Mesenchymal stem cell (in vitro differentiated cells and primary cell): ENCODE data around the gene GLMN.
A peak's percentile ranks its signal among the peaks of the same experiment; 100 is the strongest.

Experiments
- DNase-seq: peaks from one replicate; pipeline ENCODE4 v3.0.0-alpha.2; 2013
- H2AFZ ChIP-seq: one replicate; pipeline ENCODE4 v1.6.1; 2013; ENCODE audit warnings: low read depth, mild to moderate bottlenecking, control low read depth, inconsistent platforms, low read length, moderate library complexity
- H2AK5ac ChIP-seq: 2 replicates; pipeline ENCODE4 v1.6.1; 2013; ENCODE audit warnings: low read length, moderate library complexity, mild to moderate bottlenecking, inconsistent platforms; ENCODE audit not compliant: severe bottlenecking
- H2BK120ac ChIP-seq: one replicate; pipeline ENCODE4 v1.6.1; 2013; ENCODE audit warnings: low read depth, mild to moderate bottlenecking, inconsistent platforms, low read length, moderate library complexity
- H2BK12ac ChIP-seq, 2 experiments: one replicate each; pipeline ENCODE4 v1.6.1; 2013; ENCODE audit warnings: inconsistent platforms in 2 of 2, low read length in 2 of 2, mild to moderate bottlenecking in 2 of 2, moderate library complexity in 2 of 2, control low read depth in 1 of 2
- H2BK15ac ChIP-seq: one replicate; pipeline ENCODE4 v1.6.1; 2013; ENCODE audit warnings: mild to moderate bottlenecking, low read depth, inconsistent platforms; ENCODE audit not compliant: poor library complexity, severe bottlenecking
- H2BK5ac ChIP-seq: 2 replicates; pipeline ENCODE4 v1.6.1; 2013; ENCODE audit warnings: low read depth, mild to moderate bottlenecking, low read length, control low read depth, inconsistent platforms; ENCODE audit not compliant: poor library complexity, severe bottlenecking
- H3K14ac ChIP-seq, 2 experiments: one replicate each; pipeline ENCODE4 v1.6.1; 2013; ENCODE audit warnings: inconsistent platforms in 2 of 2, low read length in 2 of 2, control low read depth in 1 of 2, mild to moderate bottlenecking in 1 of 2, moderate library complexity in 1 of 2
- H3K18ac ChIP-seq, 2 experiments: one replicate each; pipeline ENCODE4 v1.6.1; 2013; ENCODE audit warnings: inconsistent platforms in 2 of 2, low read length in 2 of 2, control low read depth in 1 of 2, low read depth in 1 of 2, mild to moderate bottlenecking in 1 of 2
- H3K23ac ChIP-seq, 2 experiments: one replicate each; pipeline ENCODE4 v1.6.1; 2013; ENCODE audit warnings: inconsistent platforms in 2 of 2, low read length in 2 of 2, mild to moderate bottlenecking in 2 of 2, moderate library complexity in 2 of 2, control low read depth in 1 of 2
- H3K27ac ChIP-seq: 2 replicates; pipeline ENCODE4 v1.5.1; 2013; ENCODE audit warnings: mild to moderate bottlenecking, moderate library complexity, low read length, control low read depth, inconsistent platforms; ENCODE audit not compliant: poor library complexity, severe bottlenecking
- H3K27me3 ChIP-seq, 2 experiments: 2 replicates each; pipeline versions ENCODE4 v1.6.1 to v1.7.0; 2013; ENCODE audit warnings: low read length in 2 of 2, mild to moderate bottlenecking in 2 of 2, moderate library complexity in 2 of 2, control low read depth in 1 of 2, inconsistent platforms in 1 of 2; ENCODE audit not compliant: control insufficient read depth in 1 of 2, insufficient read depth in 1 of 2
- H3K36me3 ChIP-seq, 2 experiments: 2 replicates each; pipeline versions ENCODE4 v1.6.1 to v1.7.0; 2013; ENCODE audit warnings: low read length in 2 of 2, control low read depth in 1 of 2, inconsistent platforms in 1 of 2, low read depth in 1 of 2, mild to moderate bottlenecking in 1 of 2; ENCODE audit not compliant: insufficient read depth in 2 of 2, control insufficient read depth in 1 of 2
- H3K4ac ChIP-seq, 2 experiments: one replicate each; pipeline ENCODE4 v1.6.1; 2013; ENCODE audit warnings: inconsistent platforms in 2 of 2, low read length in 2 of 2, mild to moderate bottlenecking in 2 of 2, moderate library complexity in 2 of 2, control low read depth in 1 of 2, low read depth in 1 of 2
- H3K4me1 ChIP-seq: 2 replicates; pipeline ENCODE4 v1.6.1; 2013; ENCODE audit warnings: low read depth, low read length, control low read depth; ENCODE audit not compliant: control insufficient read depth, insufficient read depth
- H3K4me2 ChIP-seq: 2 replicates; pipeline ENCODE4 v1.6.1; 2013; ENCODE audit warnings: low read length, mild to moderate bottlenecking, inconsistent platforms; ENCODE audit not compliant: poor library complexity, severe bottlenecking
- H3K4me3 ChIP-seq, 2 experiments: 2 replicates each; pipeline versions ENCODE4 v1.5.1 to v1.7.0; 2013; ENCODE audit warnings: low read length in 2 of 2, mild to moderate bottlenecking in 2 of 2, control low read depth in 1 of 2, low read depth in 1 of 2; ENCODE audit not compliant: insufficient read depth in 1 of 2
- H3K79me1 ChIP-seq: replicated peaks from 2 replicates; pipeline ENCODE4 v1.6.1; 2013; ENCODE audit warnings: mild to moderate bottlenecking, control low read depth, low read length, inconsistent platforms; ENCODE audit not compliant: poor library complexity, severe bottlenecking
- H3K9ac ChIP-seq: 2 replicates; pipeline ENCODE4 v1.7.0; 2013; ENCODE audit warnings: mild to moderate bottlenecking, low read length, moderate library complexity
- H3K9me3 ChIP-seq: 2 replicates; pipeline ENCODE4 v1.7.0; 2013; ENCODE audit warnings: mild to moderate bottlenecking, low read length; ENCODE audit not compliant: control insufficient read depth
- H4K8ac ChIP-seq: one replicate; pipeline ENCODE4 v1.6.1; 2013; ENCODE audit warnings: inconsistent platforms, mild to moderate bottlenecking, low read length, moderate library complexity
- H4K91ac ChIP-seq: one replicate; pipeline ENCODE4 v1.6.1; 2013; ENCODE audit warnings: mild to moderate bottlenecking, low read length, inconsistent platforms
- WGBS: methylation state at CpG from one replicate; pipeline ENCODE4 v1.1.7; 2013; ENCODE audit warnings: mixed read lengths; 5-methylcytosine and 5-hydroxymethylcytosine counted together

The GLMN gene

DNA sequence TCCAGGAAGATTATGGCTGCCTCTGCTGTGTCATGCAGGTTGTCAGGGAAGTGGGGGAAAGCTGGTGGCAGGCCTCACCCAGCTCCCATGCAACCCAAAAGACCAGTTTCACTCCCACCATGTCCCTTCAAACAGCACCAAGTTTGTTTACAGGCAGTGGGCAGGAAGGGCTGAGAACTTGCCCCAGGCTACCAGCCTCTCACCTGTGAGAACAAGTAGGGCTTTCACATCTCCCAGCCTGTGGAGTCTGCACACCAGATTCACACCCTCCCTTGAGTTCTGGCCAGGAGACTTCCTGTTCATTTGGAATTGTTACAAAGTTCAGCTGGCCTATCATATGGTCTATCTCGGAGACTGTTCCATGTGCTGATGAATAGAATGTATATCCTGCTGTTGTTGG, 27.9 kb upstream of the GLMN start:
- no CpG with 5 or more reads among the region's 1 CpG for WGBS
- peaks cover 19 to 67% of the 10 kb centered on the region in 2 experiments for H3K36me3 ChIP-seq

DNA sequence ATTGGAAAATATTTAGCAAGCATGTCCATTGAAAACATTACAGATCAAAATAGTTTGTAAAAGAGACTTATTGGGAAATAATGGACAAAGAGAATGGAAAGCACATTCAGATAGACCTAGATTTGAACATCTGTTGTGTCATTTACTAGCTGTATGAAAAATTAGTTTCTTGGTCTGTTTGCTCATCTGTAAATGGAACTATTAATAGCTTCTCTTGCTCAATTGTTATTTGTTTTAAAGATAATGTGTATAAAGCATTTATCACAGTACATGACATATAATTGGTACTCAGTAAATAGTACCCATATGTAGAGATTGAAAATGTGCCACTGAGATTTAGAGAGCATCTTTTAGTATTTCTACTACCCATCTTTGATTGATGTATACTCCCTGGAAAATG, 26.0 kb upstream of the GLMN start:
- Histone ChIP-seq H2BK15ac (no peak overlapping the region), H3K9me3 (peaks cover 44% of the 10 kb centered on the region), H2BK120ac (no peak overlapping the region), H2AK5ac (no peak overlapping the region), H2BK5ac (no peak overlapping the region), H3K9ac (no peak overlapping the region), H2AFZ (no peak overlapping the region), H3K79me1 (peaks cover 12% of the 10 kb centered on the region), H4K91ac (no peak overlapping the region), H3K4me3 (no peak overlapping the region), H3K4me1 (peaks cover 3% of the 10 kb centered on the region), H3K14ac (no peak overlapping the region), H4K8ac (no peak overlapping the region), H3K36me3 (peaks cover 20 to 72% of the 10 kb centered on the region in 2 experiments), H3K27me3 (no peaks in the 10 kb centered on the region), H2BK12ac (no peak overlapping the region), H3K4ac (no peak overlapping the region), H3K23ac (no peak overlapping the region), H3K4me2 (no peak overlapping the region), H3K27ac (no peak overlapping the region), H3K18ac (no peak overlapping the region)
- no peak for DNase-seq

More for the DNA sequence above, 27.9 kb upstream of the GLMN start:
- Histone ChIP-seq H4K8ac (no peak overlapping the region), H3K4me3 (peak overlapping the region in 1 of 2 experiments; percentile 10), H4K91ac (no peak overlapping the region), H3K27ac (no peak overlapping the region), H2BK5ac (no peak overlapping the region), H3K23ac (no peak overlapping the region), H3K4me2 (no peak overlapping the region), H2BK12ac (no peak overlapping the region), H2BK15ac (no peak overlapping the region), H2AK5ac (no peak overlapping the region), H3K4ac (no peak overlapping the region), H3K14ac (no peak overlapping the region), H3K9me3 (peaks cover 44% of the 10 kb centered on the region), H3K79me1 (peaks cover 17% of the 10 kb centered on the region), H3K27me3 (no peaks in the 10 kb centered on the region), H3K4me1 (peaks cover 3% of the 10 kb centered on the region), H3K9ac (no peak overlapping the region), H2AFZ (no peak overlapping the region), H3K18ac (no peak overlapping the region), H2BK120ac (no peak overlapping the region)
- DNase-seq: no peak

DNA sequence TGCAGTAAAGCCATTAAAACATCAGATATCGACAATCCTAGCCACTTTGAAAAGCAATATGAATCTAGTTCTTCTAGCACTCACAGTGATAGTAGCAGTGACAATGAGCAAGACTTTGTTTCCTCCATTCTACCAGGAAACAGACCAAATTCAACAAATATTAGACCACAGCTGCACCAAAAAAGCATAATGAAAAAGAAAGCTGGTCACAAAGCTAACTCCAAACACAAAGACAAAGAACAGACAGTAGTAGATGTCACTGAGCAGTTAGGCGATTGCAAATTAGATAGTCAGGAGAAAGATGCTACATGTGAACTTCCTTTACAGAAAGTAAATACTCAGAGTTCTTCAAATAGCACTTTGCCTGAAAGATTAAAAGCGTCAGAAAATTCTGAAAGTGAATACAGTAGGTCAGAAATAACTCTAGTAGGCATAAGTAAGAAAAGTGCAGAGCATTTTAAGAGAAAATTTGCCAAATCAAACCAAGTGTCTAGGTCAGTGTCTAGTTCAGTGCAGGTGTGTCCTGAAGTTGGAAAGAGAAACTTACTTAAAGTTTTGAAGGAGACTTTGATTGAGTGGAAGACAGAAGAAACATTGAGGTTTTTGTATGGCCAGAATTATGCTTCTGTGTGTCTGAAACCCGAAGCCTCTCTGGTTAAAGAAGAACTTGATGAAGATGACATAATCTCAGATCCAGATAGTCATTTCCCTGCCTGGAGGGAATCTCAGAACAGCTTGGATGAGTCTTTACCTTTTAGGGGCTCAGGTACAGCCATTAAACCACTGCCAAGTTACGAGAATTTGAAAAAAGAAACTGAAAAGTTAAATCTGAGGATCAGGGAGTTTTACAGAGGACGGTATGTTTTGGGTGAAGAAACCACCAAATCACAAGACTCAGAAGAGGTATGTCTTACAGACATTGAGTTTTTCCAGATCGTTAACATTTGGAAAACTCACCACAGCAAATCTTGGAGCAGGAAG, 25.0 kb upstream of the GLMN start:
- Histone ChIP-seq H2BK120ac (no peak overlapping the region), H3K4ac (no peak overlapping the region), H2AFZ (no peak overlapping the region), H3K9me3 (peaks cover 35% of the 10 kb centered on the region), H3K9ac (no peak overlapping the region), H3K4me3 (no peak overlapping the region), H3K14ac (no peak overlapping the region), H2BK15ac (no peak overlapping the region), H3K27me3 (no peaks in the 10 kb centered on the region), H2BK12ac (no peak overlapping the region), H3K4me2 (no peak overlapping the region), H3K79me1 (peaks cover 10% of the 10 kb centered on the region), H3K23ac (no peak overlapping the region), H3K4me1 (no peaks in the 10 kb centered on the region), H4K8ac (no peak overlapping the region), H4K91ac (no peak overlapping the region), H2AK5ac (no peak overlapping the region), H3K36me3 (peaks cover 12 to 70% of the 10 kb centered on the region in 2 experiments), H3K27ac (no peak overlapping the region), H3K18ac (no peak overlapping the region), H2BK5ac (no peak overlapping the region)
- no peak for DNase-seq
- 96% methylated on average over 5 of the region's 7 CpGs for WGBS

DNA sequence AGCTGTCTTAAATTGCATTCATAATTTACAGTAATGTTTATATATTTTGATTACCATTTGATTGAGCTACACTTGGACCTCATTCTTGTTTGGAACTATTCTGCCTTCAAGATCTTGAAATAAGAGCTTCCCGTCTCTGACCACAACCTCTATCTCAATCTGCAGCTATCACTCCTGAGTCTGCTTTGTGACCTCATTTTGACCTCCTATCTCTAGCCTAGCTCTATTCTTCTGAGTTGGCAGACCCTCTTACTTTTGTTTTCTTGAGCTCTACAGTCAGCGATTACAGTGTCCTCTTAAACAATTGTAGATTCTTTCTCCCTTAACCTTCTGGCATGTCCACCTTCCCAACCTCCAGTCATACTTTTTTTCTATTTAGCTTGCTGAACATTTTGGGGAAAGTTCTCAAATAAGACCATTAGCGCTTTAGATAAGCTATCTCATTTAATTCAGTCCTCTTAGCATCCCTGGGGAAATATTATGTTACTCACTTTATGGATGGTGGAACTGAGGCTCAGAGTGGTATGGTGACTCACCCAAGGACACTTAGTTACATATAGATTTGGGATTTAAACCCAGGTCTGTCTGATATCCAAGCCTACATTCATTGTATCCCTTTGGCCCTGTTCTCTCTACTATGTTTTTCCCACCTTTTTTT, 19.2 kb upstream of the GLMN start:
- DNase-seq: no peak
- H3K14ac ChIP-seq: no peak overlapping the region

More for the DNA sequence above, 19.2 kb upstream of the GLMN start:
- no peak overlapping the region for H3K4ac ChIP-seq
- WGBS: 99% methylated on average over 3 of the region's 3 CpGs
- no peak overlapping the region for H3K18ac ChIP-seq
- no peak overlapping the region for H2AFZ ChIP-seq
- H3K23ac ChIP-seq: no peak overlapping the region
- H2BK15ac ChIP-seq: no peak overlapping the region
- no peak overlapping the region for H3K4me3 ChIP-seq
- no peak overlapping the region for H2AK5ac ChIP-seq
- no peak overlapping the region for H2BK12ac ChIP-seq
- H4K8ac ChIP-seq: no peak overlapping the region
- no peak overlapping the region for H3K4me2 ChIP-seq
- no peaks in the 10 kb centered on the region for H3K9me3 ChIP-seq
- H3K36me3 ChIP-seq: peaks cover 3 to 41% of the 10 kb centered on the region in 2 experiments
- no peak overlapping the region for H3K9ac ChIP-seq
- no peaks in the 10 kb centered on the region for H3K27me3 ChIP-seq
- no peak overlapping the region for H2BK120ac ChIP-seq
- H2BK5ac ChIP-seq: no peak overlapping the region
- H3K4me1 ChIP-seq: no peaks in the 10 kb centered on the region
- H3K27ac ChIP-seq: no peak overlapping the region
- peaks cover 4% of the 10 kb centered on the region for H3K79me1 ChIP-seq
- no peak overlapping the region for H4K91ac ChIP-seq
